ELR (cell line): ENCODE results near the gene GLS.
"Not testable (repeated sequence)": the region's sequence is repeated elsewhere in the genome, so short reads cannot be mapped to it uniquely, and the experiment has no call there.

Experiments
- DNase-seq: peaks from one replicate; pipeline ENCODE4 v3.0.0-alpha.2; 2015; ENCODE audit warnings: low read depth

GLS gene

DNA sequence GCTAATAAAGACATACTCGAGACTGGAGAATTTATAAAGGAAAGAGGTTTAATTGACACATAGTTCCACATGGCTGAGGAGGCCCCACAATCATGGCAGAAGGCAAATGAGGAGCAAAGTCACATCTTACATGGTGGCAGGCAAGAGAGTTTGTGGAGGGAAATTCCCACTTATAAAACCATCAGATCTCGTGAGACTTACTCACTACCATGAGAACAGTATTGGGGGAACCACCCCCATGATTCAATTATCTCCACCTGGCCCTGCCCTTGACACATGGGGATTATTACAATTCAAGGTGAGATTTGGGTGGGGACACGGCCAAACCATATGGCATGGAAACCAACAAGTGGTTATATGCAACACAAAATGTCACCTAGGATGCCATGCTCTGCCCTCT, 114.7 kb downstream of the GLS start:
- DNase-seq: not testable (repeated sequence)

DNA sequence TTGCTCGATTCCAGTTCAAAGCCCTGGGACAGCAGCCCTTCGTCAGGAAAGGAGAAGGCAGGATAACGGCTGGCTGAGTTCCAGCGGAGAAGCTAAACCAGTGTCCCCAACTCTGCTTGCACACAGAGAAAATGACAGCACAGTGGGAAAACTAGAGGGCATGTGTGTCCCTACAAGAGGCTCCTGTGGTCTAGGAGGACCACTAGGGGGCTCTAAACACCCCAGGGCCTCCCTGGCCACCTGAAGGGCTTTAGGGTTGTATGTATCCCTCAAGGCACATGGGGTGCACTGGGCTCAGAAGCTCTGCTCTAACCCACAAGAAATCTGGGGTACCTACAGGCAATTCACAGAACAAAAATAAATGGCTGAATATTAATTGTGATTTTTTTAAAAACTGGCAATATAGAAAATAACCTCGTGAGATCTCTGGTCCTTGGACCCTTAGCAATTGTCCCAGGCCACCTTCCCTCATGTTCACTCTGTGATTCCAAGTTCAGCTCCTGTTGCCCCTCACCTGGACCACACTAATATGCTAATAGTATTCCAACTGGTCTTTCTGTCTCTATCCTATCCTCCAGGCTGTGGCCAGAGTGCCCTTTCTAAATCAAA, 115.8 kb downstream of the GLS start:
- peak; percentile 65 for DNase-seq

DNA sequence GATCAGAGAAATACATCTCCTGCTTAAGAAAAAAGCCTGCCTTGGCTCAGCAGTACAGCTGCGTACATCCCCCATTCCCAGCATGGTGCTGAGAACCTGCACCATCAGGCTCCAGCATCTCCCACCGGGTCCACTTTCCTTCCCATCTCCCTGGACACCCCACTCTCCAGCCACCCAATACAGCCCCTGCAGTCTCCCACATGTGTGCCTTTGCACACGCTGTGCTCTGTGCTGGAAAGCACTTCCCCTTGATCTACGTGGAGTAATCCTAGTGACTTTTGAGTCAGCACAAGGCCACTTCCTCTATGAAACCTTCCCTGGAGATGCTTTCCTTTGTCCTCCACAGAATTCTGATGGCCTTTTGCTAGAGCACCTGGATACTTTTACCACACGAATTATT, 116.3 kb downstream of the GLS start:
- DNase-seq: no peak

DNA sequence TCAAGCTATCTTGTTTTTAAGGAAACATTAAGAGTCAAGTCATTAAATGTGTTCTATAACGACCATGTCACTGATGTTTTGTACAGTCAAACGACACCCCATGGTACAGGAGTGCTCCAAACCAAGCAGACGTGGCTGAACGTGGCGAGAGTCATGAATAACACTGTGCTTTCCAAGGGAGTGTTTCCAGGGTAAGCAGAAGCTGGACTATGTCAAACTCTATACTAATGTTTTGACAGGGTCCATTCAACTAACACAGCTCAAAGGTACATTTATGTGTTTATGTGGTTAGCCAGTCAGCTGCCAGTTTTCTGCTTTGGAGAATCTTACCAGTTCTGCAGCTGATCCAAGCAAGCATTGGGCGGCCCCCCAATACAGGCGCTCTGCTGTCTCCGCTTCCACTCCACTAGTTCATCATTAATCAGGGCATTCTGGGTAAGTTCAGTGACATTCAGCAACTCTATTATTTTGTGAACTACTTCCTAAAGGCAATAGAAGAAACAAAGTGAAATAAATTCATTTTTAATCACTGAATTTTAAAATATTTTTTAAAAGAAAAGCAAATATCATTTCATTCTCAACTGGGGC, 117.0 kb downstream of the GLS start:
- DNase-seq: no peak

GRCh38 chr2:190999058-190999457, 118.4 kb downstream of the GLS start:
- no peak for DNase-seq

GRCh38 chr2:190999949-191000665, 119.5 kb downstream of the GLS start:
- DNase-seq: no peak

DNA sequence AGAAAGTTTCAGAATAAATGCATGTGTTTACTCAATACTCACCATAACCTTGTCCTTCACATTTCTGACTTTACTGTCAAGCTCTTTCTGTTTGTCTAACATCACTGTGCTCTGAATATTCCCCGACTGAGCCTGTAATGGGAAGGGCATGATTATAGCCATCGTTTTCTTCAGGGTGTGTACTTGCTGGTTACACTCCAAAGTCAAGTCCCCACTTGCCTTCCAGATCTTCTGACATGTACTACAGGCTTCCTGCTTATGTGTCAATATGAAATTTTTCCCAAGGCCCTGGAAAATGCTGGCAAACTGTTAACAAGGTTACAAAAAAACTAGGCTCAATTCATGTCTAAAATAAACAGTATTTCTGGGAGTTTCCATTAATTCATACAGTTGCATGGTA, 120.4 kb downstream of the GLS start:
- DNase-seq: no peak

GRCh38 chr2:191001624-191002023, 121.0 kb downstream of the GLS start:
- no peak for DNase-seq

DNA sequence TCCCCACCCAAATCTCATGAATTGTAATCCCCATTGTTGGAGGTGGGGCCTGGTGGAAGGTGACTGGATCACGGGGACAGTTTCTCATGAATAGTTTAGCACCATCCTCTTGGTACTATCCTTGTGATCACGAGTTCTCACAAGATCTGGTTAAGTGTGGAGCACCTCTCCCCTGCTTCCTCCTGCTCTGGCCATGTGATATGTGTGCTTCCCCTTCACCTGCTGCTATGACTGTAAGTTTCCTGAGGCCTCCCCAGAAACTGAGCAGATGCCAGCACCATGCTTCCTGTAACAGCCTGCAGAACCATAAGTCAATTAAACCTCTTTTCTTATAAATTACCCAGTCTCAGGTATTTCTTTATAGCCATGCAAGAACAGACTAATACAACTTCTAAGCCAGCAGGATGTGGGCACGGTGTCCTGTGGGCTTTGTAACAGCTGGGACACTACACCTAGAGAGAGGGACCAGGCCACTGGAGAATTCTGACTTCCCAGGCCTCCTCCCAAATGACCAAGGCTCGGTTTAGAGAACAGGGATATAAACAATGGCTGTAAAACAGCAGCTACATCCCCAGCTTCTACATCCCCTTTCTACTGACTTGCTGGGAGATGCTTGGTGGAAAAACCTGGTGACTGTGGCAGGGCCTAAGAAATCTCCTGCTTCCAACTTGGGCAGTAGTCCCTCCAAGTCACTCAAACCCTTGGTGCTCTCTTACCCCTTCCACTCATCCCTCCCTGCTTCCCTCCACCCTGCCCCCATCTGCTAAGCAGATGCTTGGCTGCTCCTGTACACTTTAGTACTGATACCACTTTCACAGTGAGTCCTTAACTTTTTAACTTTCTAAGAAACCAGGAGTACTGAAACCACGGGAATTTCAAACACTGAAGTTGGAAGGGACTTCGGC, 123.0 kb downstream of the GLS start:
- no peak for DNase-seq

- DNase-seq: no peak
Observed at GRCh38 chr2:191006297-191006696, 125.7 kb downstream of the GLS start.

- DNase-seq: no peak
Observed at GRCh38 chr2:191006997-191007783, 126.6 kb downstream of the GLS start.

GRCh38 chr2:191008286-191008685, 127.7 kb downstream of the GLS start:
- DNase-seq: no peak

GRCh38 chr2:191009541-191010374, 129.1 kb downstream of the GLS start:
- DNase-seq: peak; percentile 50

GRCh38 chr2:191010887-191011885, 130.6 kb downstream of the GLS start:
- no peak for DNase-seq

DNA sequence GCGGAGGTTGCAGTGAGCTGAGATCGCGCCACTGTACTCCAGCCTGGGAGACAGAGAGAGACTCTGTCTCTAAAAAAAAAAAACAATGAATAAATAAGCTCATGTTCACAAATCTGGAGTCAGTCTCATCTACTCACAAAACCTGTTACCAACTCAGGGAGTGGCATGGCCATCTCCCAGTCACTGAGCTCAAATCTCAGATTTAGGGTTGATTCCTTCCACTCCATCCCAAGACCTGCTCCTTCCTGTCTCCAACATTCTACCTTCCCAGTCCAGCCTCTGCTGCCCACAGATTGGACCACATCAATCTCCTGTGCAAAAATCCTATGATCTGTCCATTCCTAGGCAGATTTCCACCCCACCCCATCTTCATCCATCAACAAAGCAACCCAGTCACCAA, 131.7 kb downstream of the GLS start:
- no peak for DNase-seq

GRCh38 chr2:191012845-191013681, 132.4 kb downstream of the GLS start:
- DNase-seq: peak; percentile 37

GRCh38 chr2:191013682-191013931, 133.0 kb downstream of the GLS start:
- no peak for DNase-seq

DNA sequence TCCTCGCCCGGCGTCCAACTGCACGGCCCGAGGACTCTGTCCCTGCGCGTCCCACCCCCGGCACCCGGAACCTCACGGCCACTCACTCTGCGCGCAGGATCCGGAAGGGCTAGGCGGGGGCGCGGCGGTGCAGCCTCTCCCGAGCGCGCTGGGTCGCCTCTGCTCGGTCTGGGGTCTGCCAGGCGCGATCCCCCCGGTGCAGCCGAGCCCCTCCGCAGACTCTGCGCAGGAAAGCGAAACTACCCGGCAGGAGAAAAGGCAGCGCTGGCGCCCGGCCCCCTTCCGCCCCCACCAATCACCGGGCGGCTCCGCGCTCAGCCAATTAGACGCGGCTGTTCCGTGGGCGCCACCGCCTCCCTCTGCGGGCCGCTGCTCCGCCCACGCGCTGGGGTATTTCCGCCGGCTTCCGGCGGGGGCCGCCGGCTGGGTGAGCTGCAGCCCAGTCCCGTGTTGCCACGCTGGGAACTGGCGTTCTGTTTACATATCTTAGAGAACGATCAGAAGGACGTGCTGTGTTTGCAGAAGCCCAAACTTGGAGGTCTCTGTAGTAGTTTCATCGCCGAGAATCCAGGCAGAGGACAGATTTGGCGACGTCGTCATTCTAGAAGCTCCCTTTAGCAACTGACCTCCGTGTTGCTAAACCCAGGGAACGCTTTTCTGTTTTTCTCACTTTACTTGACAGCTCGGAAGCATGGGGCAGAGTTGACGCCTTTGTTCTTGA, 133.5 kb downstream of the GLS start, which contains the start of gene STAT1:
Gene STAT1 (minus strand): TSS at position 240 of the 721 bp plus-strand sequence. CDS start 4,168 bp downstream, outside the sequence.
- DNase-seq: peak; percentile 93
